NCI-H1417 treated with DMSO at 0.1 percent for 48 hours (cell line): Measurements from ENCODE around the gene BAK1.
"Not testable (repeated sequence)": the region's sequence is repeated elsewhere in the genome, so short reads cannot be mapped to it uniquely, and the experiment has no call there.

Source experiments
- DNase-seq: peaks from one replicate; lab custom pipeline; 2025; lab: John Stamatoyannopoulos, UW

BAK1 gene

DNA sequence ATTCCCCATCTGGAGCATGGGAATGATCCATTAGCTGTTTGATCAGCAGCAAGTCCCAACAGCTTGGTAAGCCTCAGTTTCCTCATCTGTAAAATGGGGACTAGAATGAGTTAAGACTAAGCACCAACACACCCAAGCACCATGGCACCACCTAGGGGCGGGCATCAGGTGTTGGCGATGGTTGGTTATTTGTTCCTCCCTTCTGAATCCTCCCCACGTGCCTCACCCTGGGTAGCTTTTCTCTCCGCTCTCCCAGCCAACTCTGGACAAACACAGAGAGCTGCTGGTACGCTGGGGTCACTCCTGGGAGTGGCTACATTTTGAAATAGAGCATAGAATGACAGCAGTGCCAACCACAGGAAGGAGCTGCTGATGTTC is 27.7 kb upstream of the BAK1 start:
- no peak for DNase-seq

DNA sequence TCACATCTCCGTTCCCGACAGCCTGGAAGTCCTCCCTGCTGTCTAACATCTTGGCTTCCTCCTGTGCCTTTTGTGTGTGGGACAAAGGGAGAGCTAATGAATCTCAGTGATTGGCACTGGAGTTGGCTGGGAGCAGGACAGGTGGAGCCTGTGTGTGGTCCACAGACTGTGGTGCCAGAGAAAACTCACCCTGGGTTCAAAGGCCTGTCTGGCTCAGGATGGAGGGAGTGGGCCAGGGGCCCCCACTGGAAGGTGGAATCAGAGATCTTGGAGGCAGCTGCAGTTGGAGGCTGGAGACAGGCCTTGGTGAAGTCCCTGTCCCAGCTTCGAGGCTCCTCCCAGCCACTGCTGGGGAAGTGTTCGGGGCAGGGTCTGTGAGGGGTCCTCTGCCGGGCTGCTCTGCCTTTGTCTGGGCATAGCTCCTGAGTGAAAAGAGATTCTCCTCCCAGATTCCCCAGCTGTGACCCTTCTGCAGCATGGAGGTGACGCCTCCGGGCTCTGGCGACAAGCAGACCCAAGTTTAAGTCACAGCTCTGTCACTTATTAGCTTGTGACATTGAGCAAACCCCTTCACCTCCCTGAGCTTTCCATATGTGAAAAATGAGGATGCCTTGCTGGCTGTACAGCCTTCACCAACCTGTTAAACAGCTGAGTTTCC is 27.2 kb upstream of the BAK1 start:
- no peak for DNase-seq

DNA sequence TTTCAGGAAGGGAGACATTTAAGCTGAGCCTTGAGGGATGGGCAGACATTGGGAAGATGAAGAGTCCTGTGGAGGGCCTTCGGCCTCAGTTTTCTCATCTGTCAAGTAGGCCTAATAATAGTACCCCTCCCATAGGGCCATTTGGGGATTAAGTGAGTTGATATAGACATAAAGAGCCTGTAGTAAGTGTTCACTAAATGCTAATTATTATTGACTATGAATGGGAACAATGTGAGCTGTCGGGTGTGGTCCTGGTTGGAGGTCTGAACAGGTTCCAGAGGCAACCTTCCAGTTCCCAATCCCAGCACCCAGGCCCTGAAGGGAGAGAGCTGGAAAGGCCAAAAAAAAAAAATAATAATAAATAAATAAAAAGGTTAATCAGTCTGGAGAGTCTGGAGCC is 26.6 kb upstream of the BAK1 start:
- DNase-seq = no peak

DNA sequence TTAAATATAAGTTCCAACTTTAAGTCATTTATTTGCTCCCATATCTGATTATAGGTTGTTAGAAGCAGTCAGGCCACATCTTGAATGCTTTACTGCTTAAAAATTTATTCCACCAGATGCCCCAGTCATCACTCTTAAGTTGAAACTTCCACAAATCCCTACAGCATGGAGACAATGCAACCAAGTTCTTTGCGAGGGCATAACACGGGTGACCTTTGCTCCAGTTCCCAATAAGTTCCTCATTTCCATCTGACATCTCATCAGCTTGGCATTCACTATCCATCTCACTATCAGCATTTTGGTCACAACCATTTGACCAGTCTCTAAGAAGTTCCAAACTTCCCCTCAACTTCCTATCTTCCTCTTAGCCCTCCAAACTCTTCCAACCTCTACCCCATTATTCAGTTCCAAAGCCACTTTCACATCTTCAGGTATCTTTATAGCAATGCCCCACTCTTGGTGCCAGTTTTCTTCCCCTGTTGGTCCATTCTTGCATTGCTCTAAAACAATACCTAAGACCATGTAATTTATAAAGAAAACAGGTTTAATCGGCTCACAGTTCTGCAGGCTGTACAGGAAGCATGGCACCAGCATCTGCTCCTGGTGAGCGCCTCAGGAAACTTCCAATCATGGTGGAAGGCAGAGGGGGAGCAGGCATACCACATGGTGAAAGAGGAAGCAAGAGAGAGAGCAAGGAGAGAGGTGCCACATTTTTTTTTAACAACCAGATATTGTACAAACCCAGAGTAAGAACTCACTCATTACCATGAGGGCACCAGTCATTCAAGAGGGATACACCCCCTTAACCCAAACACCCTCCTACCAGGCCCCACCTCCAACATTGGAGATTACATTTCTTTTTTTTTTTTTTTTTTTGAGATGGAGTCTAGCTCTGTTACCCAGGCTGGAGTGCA is 25.1 kb upstream of the BAK1 start:
- no peak for DNase-seq

DNA sequence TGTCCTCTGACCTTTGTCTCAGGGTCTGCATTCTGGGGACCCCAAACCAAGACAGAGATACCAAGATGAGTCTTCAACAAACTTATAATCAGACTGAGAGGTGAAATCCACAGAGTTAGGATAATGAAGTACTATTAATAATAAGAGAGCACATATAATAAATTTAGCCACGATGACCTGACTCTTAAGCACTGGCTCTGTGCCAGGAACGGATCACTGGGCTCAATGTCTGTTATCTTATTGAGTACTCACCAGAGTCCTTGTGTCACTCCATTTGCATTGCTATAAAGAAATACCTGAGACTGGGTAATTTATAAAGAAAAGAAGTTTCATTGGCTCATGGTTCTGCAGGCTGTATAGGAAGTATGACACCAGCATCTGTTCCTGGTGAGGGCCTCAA is 22.1 kb upstream of the BAK1 start:
- DNase-seq = no peak

DNA sequence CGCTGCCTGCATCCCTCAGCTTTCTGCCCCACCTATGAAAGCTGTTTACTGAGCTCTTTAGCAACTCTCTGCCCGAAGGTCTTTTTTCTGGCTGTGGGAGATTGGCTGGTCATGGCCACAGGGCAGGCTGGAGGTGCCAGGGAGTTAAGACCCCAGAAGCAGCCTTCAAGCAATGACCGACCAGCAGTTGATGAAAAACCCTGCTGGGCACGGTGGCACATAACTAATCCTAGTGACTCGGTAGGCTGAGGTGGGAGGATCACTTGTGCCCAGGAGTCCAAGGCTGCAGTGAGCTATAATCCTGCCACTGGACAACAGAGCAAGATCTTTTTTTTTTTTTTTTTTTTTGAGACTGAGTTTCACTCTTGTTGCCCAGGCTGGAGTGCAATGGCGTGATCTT is 20.7 kb upstream of the BAK1 start:
- DNase-seq = no peak

DNA sequence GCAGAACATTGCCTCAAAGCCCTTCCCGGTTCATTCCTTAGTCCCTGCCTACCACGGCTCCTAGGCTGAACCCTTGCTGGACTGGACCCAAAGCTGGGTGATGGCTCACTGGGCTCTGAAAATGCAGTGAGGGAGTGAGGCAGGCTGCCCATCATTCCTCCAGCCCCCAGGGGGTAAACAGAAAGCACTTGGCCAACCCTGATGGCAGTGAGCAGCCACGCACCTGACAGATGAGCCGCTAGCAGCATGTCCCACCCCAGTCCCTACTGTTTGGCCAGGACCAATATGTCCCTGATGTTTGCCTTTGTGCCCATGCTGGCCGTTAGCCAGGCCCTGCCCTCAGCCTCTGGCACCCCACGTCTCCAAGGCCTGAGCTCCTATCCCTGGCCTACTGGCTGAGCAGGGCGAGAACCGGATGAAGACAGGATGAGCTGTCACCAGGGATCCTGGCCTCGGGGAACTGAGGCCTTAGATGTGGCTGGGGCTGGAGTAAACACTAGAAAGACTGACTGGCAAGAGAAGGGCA is 19.4 kb upstream of the BAK1 start:
- no peak for DNase-seq

DNA sequence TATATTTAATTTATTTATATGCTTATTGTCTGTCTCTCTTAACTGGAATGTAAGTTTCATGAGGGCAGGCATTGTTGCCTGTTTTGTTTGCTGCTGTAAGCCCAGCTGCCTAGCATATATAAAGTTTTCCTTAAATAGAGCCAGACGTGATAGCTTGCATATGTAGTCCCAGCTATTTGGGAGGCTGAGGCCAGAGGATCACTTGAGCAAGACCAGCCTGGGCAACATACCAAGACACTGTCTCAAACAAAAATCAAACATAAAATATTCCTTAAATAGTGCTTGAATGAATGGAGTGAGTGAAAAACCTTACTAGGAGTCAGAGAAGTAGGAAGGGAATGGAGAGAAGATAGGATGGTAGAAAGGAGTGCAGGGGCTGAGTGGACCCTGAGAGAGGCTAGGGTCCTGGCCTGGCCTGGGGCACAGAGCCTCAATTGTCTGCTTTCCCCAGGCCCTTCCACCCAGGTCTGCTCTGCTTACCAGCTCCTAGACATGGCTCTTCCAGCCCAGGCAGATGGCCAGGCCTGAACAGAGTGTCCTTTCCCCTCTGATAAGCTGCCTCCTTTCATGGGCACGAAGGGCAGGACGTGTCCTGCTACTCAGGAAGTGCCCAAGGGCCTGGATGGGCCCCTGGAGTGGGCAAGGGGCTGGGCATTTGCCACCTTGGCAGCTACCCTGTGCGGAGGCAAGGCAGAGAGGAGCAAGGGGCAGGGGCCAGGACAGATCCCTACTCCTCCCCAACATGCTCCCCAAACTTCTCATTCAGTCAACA is 17.7 kb upstream of the BAK1 start:
- DNase-seq = no peak

DNA sequence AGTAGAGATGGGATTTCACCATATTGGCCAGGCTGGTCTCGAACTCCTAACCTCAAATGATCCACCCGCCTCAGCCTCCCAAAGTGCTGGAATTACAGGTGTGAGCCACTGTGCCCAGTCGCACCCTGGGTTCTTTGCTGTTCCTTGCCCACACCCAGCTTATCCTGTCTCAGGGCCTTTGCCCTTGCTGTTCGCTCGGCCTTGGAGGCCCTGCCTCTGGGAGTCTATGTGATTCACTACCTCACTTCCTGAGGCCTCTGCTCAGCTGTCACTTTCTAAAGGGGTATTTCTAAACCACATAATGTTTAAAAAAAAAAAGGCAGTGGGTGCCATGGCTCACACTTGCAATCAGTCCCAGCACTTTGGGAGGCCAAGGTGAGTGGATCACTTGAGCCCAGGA is 16.8 kb upstream of the BAK1 start:
- DNase-seq = not testable (repeated sequence)

DNA sequence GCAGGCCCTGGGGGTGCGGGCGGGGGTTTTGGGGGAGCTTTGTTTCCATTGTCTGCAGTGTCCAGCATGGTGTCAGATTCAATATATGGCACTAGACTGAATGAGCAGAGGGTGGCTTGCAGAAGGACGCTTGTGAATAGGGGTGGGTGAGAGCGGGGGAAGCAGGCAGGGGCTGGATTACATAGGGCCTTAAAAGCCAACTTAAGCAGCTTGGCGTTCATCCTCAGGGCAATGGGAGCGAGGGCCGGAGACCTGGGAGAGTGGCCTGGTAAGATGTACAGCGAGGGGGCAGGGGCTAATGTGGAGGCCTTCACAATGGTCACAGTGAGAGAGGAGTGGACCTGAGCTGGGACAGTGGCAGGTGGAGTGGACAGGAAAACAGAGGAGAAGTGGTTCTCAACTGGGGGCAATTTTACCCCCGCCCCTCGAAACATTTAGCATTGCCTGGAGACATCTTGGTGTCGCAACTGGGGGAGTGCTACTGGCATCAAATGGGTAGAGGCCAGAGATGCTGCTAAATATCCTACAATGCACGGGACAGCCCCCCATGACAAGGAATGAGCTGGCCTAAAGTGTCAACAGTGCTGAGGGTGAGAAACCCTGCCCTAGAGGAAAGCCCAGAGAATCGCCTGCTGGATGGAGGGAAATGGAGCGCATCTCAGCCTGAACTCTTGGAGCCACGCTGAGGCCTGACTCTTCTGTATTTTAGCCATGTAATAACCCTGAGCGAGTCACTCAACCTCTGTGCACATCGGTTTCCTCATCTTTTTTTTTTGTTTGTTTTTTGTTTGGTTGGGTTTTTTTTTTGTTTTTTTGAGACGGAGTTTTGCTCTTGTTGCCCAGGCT is 15.1 kb upstream of the BAK1 start:
- no peak for DNase-seq

DNA sequence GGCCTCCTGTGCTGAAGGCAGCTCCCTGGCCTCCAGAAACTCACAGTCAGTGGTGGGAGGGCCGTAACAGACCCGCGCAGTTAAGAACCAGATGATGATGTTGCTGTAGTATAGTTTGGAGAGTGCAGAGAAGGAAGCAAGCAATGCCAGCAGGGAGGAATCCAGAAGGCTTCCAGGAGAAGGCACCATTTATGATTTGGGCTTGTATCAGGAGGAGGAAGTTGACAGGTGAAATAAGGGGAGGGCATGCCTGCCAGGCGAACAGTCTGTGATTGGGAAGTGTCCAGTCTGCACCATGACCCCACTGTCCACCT is 13.3 kb upstream of the BAK1 start:
- DNase-seq = no peak

DNA sequence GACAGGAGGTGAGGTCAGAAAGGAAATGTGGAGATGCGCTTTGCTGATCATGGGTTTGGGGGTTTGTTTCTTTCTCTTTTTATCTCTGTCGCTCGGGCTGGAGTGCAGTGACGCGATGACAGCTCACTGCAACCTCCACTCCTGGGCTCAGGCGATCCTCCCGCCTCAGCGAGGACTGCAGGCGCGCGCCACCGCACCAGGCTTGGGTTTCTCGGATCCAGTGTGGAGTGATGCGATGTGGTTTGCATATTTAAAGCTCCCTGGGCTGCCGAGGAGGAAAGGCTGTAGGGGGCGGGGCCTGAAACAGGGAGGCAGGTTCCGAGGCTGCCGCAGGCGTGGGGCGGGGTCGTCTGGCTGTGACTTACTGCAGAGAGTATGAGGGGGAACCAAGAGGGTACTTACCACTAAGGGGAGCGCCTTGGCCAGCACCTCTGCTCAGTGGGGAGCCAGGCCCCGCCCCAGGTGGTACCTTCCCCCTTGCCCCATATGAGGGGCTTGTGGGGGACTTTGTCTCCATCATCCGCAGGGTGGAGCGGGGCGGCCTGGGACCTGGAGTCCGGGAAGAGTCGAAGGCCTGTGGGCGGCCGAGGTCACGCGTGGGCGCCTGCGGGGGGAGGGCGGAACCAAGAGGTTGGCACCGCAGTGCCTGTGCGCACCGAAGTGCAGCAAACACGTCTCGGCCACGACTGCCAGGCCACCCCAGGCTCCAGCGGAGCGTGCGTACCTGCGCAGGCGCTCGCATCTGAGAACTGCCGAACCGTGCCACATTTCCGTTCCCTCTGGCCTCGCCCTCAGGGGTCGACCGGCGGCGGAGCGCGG is 12.7 kb upstream of the BAK1 start:
- DNase-seq = no peak

DNA sequence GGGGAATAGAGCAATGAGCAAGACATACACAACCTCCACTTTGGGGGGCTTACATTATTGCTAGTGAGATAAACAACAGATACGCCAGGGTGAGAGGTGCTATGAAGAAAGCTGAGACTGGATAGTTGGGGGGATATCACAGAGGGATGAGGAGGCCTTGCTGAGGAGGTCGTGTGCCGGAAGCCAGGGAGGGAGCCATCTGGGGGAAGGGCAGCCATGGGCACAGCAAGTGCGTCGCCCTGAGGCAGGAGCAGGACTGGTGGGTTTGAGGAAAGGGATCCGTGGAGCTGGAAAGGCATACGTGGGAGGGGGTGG is 12.2 kb upstream of the BAK1 start:
- no peak for DNase-seq

DNA sequence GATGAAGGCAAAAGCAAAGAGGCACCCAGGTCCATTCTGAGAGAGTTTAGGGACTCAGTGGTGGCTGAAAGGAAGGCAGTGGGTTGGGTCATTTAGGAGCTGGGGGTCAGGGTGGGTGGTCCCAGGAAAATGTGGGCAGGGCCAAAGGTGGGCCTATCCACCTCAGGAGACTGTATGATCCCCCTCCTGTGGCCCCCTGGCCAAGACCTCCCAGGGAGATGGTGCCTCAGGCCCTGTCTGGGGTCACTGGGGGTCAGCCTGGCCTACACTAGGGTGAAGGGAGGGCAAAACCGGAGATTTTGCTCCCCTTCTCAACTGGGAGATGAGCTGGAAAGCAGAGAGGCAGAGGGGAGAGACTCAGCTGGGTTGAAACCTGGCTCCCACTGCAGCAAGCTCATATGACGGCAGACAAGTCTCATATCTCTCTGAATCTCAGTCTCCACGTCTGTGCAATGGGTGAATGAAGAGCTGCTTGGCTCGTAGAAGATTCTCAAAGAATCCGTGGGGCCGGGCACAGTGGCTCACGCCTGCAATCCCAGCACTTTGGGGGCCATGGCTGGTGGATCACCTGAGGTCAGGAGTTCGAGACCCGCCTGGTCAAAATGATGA is 11.5 kb upstream of the BAK1 start:
- no peak for DNase-seq

DNA sequence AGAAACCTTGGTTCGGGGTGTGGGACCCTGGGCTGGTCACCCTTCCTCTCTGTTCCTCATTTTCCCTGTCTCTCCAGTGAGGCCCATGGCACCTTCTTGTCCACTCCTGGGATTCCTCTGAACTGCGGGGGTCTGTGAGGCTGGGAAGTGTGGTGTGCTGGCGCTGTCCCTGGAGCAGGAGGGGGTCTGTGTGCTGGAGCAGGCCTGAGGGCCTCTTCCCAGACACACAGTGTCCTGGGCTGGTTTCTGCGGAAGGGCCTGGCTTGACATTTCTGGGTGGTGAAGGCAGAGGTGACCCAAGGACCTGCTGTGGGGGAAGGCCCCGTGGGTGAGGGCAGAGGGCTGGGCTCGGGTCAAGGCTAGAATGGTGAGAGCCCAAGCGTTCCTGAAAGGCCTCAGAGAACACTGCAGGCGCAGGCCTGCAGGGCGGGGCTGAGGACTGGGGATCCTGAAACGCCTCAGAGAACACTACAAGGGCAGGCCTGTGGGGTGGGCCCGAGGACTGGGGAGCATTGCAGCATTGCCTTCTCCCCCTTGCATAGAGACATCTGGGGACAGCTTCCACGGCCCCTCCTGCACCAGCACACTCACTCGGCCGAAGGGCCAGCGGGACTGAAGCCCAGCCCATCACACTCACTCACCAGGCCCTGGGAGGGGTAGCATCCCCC is 10.6 kb upstream of the BAK1 start:
- no peak for DNase-seq

DNA sequence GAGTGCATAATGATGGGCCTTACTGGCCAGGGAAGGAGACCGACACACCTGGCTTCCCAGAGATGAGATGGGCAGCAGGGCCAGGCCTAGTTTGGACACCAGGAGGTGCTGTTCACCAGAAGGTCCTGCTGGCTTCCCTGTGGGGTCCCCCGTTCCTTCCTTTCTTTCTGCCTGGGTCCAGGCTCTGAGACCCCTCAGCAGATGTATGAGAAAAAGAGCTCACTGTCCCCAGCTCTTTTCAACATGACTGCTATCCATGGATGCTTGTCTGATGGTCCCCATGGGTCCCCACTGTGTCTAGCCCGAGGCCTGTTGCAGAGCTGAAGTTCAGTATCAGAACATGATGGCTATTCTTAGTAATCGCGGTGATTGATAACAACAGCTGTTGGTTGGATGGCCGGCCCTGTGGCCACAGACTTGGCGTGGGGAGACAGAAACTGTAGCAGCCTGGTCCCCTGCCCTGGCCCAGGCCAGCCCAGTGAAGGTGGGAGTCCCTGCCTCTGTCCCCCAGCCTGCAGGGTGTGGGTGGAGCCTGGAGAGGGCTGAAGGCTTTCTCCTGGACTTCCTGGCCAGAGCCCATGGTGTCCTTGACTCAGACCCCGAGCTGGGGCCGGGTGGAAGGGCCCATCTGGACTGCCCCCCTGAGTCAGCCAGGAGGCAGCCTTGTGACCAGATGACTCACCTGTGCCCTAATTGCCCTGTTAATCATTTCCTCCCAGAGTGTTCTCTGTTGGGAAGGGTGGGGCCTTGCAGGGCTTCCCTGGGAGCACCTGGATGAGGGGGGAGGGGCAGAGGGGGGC is 9.9 kb upstream of the BAK1 start:
- no peak for DNase-seq

DNA sequence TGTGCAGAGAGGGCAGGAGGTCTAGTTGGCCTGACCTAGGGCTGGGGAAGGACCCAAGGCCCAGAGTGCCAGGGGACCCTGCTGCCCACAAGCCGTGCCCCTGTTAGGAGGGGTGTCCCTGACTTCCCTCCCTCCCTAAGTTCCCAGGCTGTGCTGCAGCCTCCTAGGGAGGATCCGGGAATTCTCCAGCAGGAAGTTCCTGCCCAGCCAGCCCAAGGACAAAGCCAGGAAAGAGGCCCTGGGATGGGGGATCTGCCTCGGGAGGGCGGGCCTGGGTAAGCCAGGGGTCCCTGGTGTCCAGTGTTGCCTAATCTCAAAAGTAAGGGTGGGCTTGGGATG is 9.3 kb upstream of the BAK1 start:
- no peak for DNase-seq

DNA sequence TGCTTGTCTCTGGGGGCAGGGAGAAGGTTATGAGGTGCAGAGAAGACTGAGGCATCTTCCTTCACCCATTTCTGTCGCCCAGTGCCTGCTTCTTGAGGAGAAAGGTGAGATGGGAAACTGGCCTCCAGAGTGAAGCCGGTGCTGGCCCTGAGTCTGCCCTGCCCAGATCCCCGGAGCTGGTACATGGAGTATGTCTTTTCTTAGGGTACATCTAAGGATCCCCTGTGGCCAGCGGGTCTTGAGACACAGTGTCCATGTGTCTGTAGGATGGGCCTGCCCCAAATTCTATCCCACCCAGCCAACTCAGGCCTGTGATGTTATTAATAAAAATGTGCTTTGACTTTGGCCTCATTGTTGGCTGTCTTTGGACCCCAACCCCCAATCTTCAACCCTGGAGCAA is 8.8 kb upstream of the BAK1 start:
- no peak for DNase-seq

DNA sequence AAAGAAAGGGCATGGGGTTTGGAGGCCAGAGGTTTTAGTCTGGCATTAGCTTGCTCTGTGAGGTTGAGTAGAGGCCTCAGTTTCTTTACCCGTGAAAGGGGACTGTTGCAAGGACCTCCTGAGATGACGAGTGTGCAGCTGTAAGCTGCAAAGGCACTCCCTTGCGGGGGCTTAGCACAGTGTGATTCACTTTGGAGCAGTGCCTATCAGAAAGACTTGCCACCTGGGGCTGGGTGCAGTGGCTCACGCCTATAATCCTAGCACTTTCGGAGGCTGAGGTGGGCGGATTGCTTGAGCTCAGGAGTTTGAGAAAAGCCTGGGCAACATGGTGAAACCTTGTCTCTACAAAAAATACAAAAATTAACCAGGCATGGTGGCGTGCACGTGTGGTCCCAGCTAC is 7.5 kb upstream of the BAK1 start:
- DNase-seq = no peak
